GM18502 (cell line): ENCODE measurements around the gene SKI.
"Not testable (repeated sequence)": the region's sequence is repeated elsewhere in the genome, so short reads cannot be mapped to it uniquely, and the experiment has no call there.

ENCODE experiments used
- ATAC-seq: cut with Tn5 transposase; IDR thresholded peaks from one replicate; pipeline ENCODE4 v1.9.1; 2021; ENCODE audit warnings: mild to moderate bottlenecking; ENCODE audit not compliant: unreplicated experiment, poor library complexity

SKI gene

GRCh38 chr1:2315674-2316450 lies 87.7 kb downstream of the SKI start:
- no peak for ATAC-seq

- no peak for ATAC-seq
Observed at GRCh38 chr1:2316451-2316961, 88.4 kb downstream of the SKI start.

- no peak for ATAC-seq
Observed at GRCh38 chr1:2317230-2318065, 89.3 kb downstream of the SKI start.

GRCh38 chr1:2318314-2319278 lies 90.5 kb downstream of the SKI start:
- ATAC-seq, result no peak

- no peak for ATAC-seq
Observed at GRCh38 chr1:2319291-2319690, 91.2 kb downstream of the SKI start.

GRCh38 chr1:2320006-2320405 lies 91.9 kb downstream of the SKI start:
- ATAC-seq, result no peak

GRCh38 chr1:2320760-2321667 lies 92.9 kb downstream of the SKI start:
- no peak for ATAC-seq

GRCh38 chr1:2322065-2322571 lies 94.0 kb downstream of the SKI start:
- no peak for ATAC-seq

- ATAC-seq, result no peak
Observed at GRCh38 chr1:2322581-2323211, 94.6 kb downstream of the SKI start.

- ATAC-seq, result no peak
Observed at GRCh38 chr1:2323451-2323974, 95.4 kb downstream of the SKI start.

GRCh38 chr1:2324553-2325366 lies 96.6 kb downstream of the SKI start:
- ATAC-seq, result no peak

- no peak for ATAC-seq
Observed at GRCh38 chr1:2326524-2326923, 98.4 kb downstream of the SKI start.

- not testable (repeated sequence) for ATAC-seq
Observed at GRCh38 chr1:2327162-2327561, 99.0 kb downstream of the SKI start.

GRCh38 chr1:2327841-2328240 lies 99.7 kb downstream of the SKI start:
- ATAC-seq, result no peak

- ATAC-seq, result no peak
Observed at GRCh38 chr1:2328676-2329455, 100.7 kb downstream of the SKI start.

GRCh38 chr1:2330035-2330434 lies 101.9 kb downstream of the SKI start:
- no peak for ATAC-seq
